Kidney (tissue), 14 donors: Measurements from ENCODE around the gene ADARB2. TPM values are rescaled to one million over a fixed set of nuclear protein-coding genes. Genes with fewer than 3 reads are reported as not detected.

Source experiments
- DNase-seq, 5 donors: peaks; one replicate each; pipeline ENCODE4 v3.0.0-alpha.2; 2013 to 2020
- FAIRE-seq: peaks from 2 replicates; lab custom pipeline; 2012; peaks lifted over from hg19 to GRCh38; lab: Jason Lieb, UNC
- H3K27ac ChIP-seq, 2 donors: one replicate each; pipeline ENCODE4 v1.7.0; 2013; ENCODE audit warnings: low read depth in 2 of 2, low read length in 2 of 2, inconsistent platforms in 1 of 2
- H3K27me3 ChIP-seq: one replicate; pipeline ENCODE4 v1.7.1; 2013; ENCODE audit warnings: low read length, inconsistent platforms; ENCODE audit not compliant: control insufficient read depth, insufficient read depth
- H3K36me3 ChIP-seq, 3 donors: one replicate each; pipeline versions ENCODE4 v1.7.0 to v1.7.1; 2013; ENCODE audit warnings: low read length in 3 of 3, control low read depth in 1 of 3, inconsistent platforms in 1 of 3; ENCODE audit not compliant: insufficient read depth in 3 of 3, control insufficient read depth in 2 of 3
- H3K4me1 ChIP-seq, 3 donors: one replicate each; pipeline versions ENCODE4 v1.7.0 to v1.7.1; 2013; ENCODE audit warnings: low read length in 3 of 3, inconsistent platforms in 1 of 3, low read depth in 1 of 3; ENCODE audit not compliant: control insufficient read depth in 2 of 3, insufficient read depth in 2 of 3
- H3K4me3 ChIP-seq, 3 donors: one replicate each; pipeline versions ENCODE4 v1.7.0 to v1.8.1; 2013; ENCODE audit warnings: low read length in 3 of 3, control low read depth in 1 of 3, inconsistent platforms in 1 of 3
- H3K9ac ChIP-seq, 3 donors: one replicate each; pipeline versions ENCODE4 v1.7.0 to v1.7.1; 2013; ENCODE audit warnings: low read length in 3 of 3, control low read depth in 1 of 3, inconsistent platforms in 1 of 3
- H3K9me3 ChIP-seq, 3 donors: one replicate each; pipeline versions ENCODE4 v1.7.0 to v1.7.1; 2013; ENCODE audit warnings: low read length in 3 of 3, control low read depth in 1 of 3, inconsistent platforms in 1 of 3; ENCODE audit not compliant: control insufficient read depth in 2 of 3, insufficient read depth in 1 of 3
- intact Hi-C: fragments of 100-400 bp; cut with DNase I; formaldehyde crosslinking; loops from one replicate; pipeline ENCODE4 v1.11.1; 2022
- polyA plus RNA-seq: library from polyadenylated mRNA; stranded (reverse); fragments of 350-450 nt; fragmentation: Illumina TruSeq; extraction: RNeasy Lipid Tissue Mini Kit (QIAGEN cat#74804); gene quantifications from one replicate; pipeline ENCODE4 v1.2.3, GENCODE V29; 2014; ENCODE audit warnings: low read depth, low replicate concordance; ENCODE audit not compliant: insufficient read depth
- total RNA-seq: library from RNA; stranded (reverse); fragmentation: NEBNext Ultra II Directional; extraction: Animal tissue kit (Norgen Biotek cat#: 25700); gene quantifications from one replicate; pipeline ENCODE4 v1.2.1, GENCODE V29; 2021
- TF ChIP-seq, protein P1 (sequence below): IDR thresholded peaks from 3 replicates; pipeline ENCODE4 v1.5.1; 2012; ENCODE audit warnings: mild to moderate bottlenecking, moderate library complexity, borderline replicate concordance; ENCODE audit not compliant: insufficient read depth; ENCODE audit errors: extremely low read depth
- donor health status: control.
- donor health status: control.
- donor health status: control.
- donor health status: control.
- donor health status: control.
- donor health status: DM: yes; HTN: yes; CAD: no.
- donor health status: Normal renal cell carcinoma (clear cell type).

Gene ADARB2
- total and polyA plus RNA-seq, 2 donors from 2014 or later = 1.0 to 1.3 TPM

DNA sequence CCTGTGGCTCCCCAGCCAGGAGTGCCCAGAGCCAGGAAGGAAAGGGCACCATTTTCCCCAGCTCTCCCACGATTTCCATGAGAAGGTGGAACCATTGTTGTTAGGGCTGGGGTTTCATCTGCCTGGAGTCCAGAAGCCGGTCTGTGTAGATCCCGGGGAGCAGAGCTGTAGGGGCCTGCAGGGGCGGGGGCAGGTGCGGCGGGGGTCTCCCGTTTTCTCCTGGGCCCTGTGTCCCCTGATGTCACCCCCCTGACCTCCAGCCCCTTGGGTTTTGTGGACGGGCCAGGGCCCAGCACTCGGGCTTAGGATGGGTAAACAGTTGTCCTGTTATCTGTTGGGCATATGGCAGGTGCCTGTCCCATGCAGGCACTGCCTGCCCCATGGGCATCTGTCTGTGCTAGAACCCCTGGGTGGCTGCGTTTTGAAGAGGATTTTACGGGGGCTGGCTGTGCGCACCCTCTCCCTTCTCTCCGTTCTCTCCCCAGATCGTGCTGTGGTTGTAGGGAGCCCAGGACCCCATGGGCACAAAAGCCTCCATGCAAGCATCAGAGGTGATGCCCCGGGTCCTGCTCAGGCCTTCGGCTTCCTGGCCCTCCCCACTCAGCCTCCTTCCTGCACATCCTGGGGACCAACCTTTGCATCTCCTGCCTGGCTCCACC is 522.3 kb downstream of the ADARB2 start:
- Histone ChIP-seq H3K27ac (no peak overlapping the region), H3K27me3 (no peaks in the 10 kb centered on the region), H3K9ac (no peak overlapping the region), H3K4me3 (no peak overlapping the region), H3K36me3 (no peaks in the 10 kb centered on the region), H3K4me1 (no peaks in the 10 kb centered on the region), H3K9me3 (peaks cover 0 to 6% (median 0%) of the 10 kb centered on the region in 3 donors)
- DNase-seq = no peak
- TF ChIP-seq, protein P1, sequence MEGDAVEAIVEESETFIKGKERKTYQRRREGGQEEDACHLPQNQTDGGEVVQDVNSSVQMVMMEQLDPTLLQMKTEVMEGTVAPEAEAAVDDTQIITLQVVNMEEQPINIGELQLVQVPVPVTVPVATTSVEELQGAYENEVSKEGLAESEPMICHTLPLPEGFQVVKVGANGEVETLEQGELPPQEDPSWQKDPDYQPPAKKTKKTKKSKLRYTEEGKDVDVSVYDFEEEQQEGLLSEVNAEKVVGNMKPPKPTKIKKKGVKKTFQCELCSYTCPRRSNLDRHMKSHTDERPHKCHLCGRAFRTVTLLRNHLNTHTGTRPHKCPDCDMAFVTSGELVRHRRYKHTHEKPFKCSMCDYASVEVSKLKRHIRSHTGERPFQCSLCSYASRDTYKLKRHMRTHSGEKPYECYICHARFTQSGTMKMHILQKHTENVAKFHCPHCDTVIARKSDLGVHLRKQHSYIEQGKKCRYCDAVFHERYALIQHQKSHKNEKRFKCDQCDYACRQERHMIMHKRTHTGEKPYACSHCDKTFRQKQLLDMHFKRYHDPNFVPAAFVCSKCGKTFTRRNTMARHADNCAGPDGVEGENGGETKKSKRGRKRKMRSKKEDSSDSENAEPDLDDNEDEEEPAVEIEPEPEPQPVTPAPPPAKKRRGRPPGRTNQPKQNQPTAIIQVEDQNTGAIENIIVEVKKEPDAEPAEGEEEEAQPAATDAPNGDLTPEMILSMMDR = no peak
- intact Hi-C loops = no loop called here
- no peak for FAIRE-seq

DNA sequence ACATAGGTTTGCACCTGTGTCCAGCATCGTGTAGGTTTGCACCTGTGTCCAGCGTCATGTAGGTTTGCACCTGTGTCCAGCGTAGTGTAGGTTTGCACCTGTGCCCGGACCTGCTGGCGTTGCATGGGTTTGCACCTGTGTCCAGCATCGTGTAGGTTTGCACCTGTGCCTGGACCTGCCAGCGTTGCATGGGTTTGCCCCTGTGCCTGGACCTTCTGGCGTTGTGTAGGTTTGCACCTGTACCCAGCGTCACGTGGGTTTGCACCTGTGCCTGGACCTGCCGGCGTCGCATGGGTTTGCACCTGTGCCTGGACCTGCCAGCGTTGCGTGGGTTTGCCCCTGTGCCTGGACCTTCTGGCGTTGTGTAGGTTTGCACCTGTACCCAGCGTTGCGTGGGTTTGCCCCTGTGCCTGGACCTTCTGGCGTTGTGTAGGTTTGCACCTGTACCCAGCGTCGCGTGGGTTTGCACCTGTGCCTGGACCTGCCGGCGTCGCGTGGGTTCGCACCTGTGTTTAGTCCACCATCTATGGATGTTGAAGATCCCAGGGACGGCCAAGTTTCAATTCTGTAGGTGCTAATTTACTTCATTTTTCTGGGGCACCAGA is 523.2 kb downstream of the ADARB2 start:
- Histone ChIP-seq H3K36me3 (no peaks in the 10 kb centered on the region), H3K27ac (no peak overlapping the region), H3K27me3 (no peaks in the 10 kb centered on the region), H3K4me3 (no peak overlapping the region), H3K9ac (no peak overlapping the region), H3K4me1 (no peaks in the 10 kb centered on the region), H3K9me3 (no peaks in the 10 kb centered on the region)
- no peak for DNase-seq
- intact Hi-C loops = no loop called here
- no peak for FAIRE-seq
- TF ChIP-seq, protein P1 = no peak

DNA sequence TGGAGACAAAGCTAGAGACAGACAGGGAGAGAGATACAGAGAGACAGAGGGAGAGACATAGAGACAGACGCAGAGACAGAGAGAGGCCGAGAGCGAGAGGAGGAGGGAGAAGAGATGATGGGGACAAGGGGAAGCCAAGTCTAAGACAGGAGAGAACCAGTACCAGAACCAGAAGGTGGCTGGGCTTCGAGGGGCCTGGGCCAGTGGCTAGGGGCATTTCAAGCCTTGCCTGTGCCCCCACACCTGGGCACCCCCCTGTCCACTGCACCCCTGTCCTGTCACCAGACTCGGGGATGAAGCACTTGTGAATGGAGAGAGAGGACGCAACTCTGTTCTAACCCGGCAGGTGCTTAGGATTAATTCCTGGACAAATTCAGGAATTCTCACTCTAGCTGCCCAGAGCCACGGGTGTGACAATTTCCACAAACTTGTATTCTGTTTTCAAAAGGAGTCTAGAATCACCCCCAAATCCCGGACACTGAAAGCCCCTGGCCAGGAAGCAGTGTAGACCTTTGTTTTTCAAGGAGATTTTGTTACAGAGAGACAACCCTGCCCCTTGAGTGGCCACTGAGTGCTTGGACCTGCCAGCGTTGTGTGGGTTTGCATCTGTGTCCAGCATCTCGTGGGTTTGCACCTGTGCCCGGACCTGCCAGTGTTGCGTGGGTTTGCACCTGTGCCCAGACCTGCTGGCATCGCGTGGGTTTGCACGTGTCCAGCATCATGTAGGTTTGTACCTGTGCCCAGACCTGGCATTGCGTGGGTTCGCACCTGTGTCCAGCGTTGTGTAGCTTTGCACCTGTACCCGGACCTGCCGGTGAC is 523.9 kb downstream of the ADARB2 start:
- FAIRE-seq = no peak
- Histone ChIP-seq H3K4me1 (no peaks in the 10 kb centered on the region), H3K9ac (no peak overlapping the region), H3K27me3 (no peaks in the 10 kb centered on the region), H3K4me3 (no peak overlapping the region), H3K27ac (no peak overlapping the region), H3K36me3 (no peaks in the 10 kb centered on the region), H3K9me3 (no peaks in the 10 kb centered on the region)
- TF ChIP-seq, protein P1 = no peak
- intact Hi-C loops = no loop called here
- no peak for DNase-seq
